Subcutaneous abdominal adipose tissue (tissue), 5 donors: ENCODE measurements around the gene ASTE1.
"Not testable (repeated sequence)": the region's sequence is repeated elsewhere in the genome, so short reads cannot be mapped to it uniquely, and the experiment has no call there.

Source experiments
- H3K27ac ChIP-seq: one replicate; pipeline ENCODE4 v1.7.0; 2013; ENCODE audit warnings: low read depth, mild to moderate bottlenecking, inconsistent platforms, low read length, moderate library complexity
- H3K27me3 ChIP-seq, 5 donors: one replicate each; pipeline ENCODE4 v1.7.0; 2013; ENCODE audit warnings: low read length in 5 of 5, inconsistent platforms in 1 of 5; ENCODE audit not compliant: control insufficient read depth in 5 of 5, insufficient read depth in 4 of 5
- H3K36me3 ChIP-seq, 5 donors: one replicate each; pipeline ENCODE4 v1.7.0; 2013; ENCODE audit warnings: low read length in 5 of 5; ENCODE audit not compliant: control insufficient read depth in 5 of 5, insufficient read depth in 5 of 5
- H3K4me1 ChIP-seq, 5 donors: one replicate each; pipeline ENCODE4 v1.7.0; 2013; ENCODE audit warnings: low read length in 5 of 5, mild to moderate bottlenecking in 3 of 5, moderate library complexity in 1 of 5; ENCODE audit not compliant: control insufficient read depth in 5 of 5, insufficient read depth in 5 of 5
- H3K4me3 ChIP-seq, 5 donors: one replicate each; pipeline ENCODE4 v1.7.0; 2013; ENCODE audit warnings: low read length in 5 of 5, low read depth in 1 of 5
- H3K9ac ChIP-seq, 5 donors: one replicate each; pipeline ENCODE4 v1.7.0; 2013; ENCODE audit warnings: low read length in 5 of 5, mild to moderate bottlenecking in 4 of 5, moderate library complexity in 3 of 5
- H3K9me3 ChIP-seq, 5 donors: one replicate each; pipeline ENCODE4 v1.7.0; 2013; ENCODE audit warnings: low read length in 5 of 5; ENCODE audit not compliant: control insufficient read depth in 5 of 5
- donor health status: healthy.
- donor health status: healthy.
- donor health status: healthy.
- donor health status: healthy.
- donor health status: healthy.

Gene ASTE1

GRCh38 chr3:130979117-130979516 is 47.5 kb downstream of the ASTE1 start:
- Histone ChIP-seq H3K36me3 (peaks cover 10 to 33% (median 20%) of the 10 kb centered on the region in 5 donors), H3K4me1 (peaks cover 0 to 7% (median 2%) of the 10 kb centered on the region in 5 donors), H3K9ac (no peak overlapping the region), H3K27ac (peak overlapping the region; percentile 75), H3K9me3 (no peaks in the 10 kb centered on the region), H3K27me3 (no peaks in the 10 kb centered on the region), H3K4me3 (no peak overlapping the region)

GRCh38 chr3:130976706-130977105 is 49.9 kb downstream of the ASTE1 start:
- Histone ChIP-seq H3K27me3 (no peaks in the 10 kb centered on the region), H3K4me3 (no peak overlapping the region), H3K9me3 (no peaks in the 10 kb centered on the region), H3K27ac (no peak overlapping the region), H3K36me3 (peaks cover 11 to 40% (median 23%) of the 10 kb centered on the region in 5 donors), H3K4me1 (peaks cover 0 to 7% (median 3%) of the 10 kb centered on the region in 5 donors), H3K9ac (no peak overlapping the region)

GRCh38 chr3:130975251-130975650 is 51.4 kb downstream of the ASTE1 start:
- peaks cover 20 to 48% (median 28%) of the 10 kb centered on the region in 5 donors for H3K36me3 ChIP-seq
- H3K27ac ChIP-seq = no peak overlapping the region
- no peak overlapping the region for H3K9ac ChIP-seq
- H3K4me1 ChIP-seq = peaks cover 0 to 7% (median 3%) of the 10 kb centered on the region in 5 donors
- H3K27me3 ChIP-seq = no peaks in the 10 kb centered on the region
- H3K4me3 ChIP-seq = no peak overlapping the region
- H3K9me3 ChIP-seq = no peaks in the 10 kb centered on the region

- H3K9ac ChIP-seq = no peak overlapping the region
- no peak overlapping the region for H3K4me3 ChIP-seq
- no peak overlapping the region for H3K27ac ChIP-seq
- peaks cover 26 to 58% (median 34%) of the 10 kb centered on the region in 5 donors for H3K36me3 ChIP-seq
- no peaks in the 10 kb centered on the region for H3K9me3 ChIP-seq
- H3K27me3 ChIP-seq = no peaks in the 10 kb centered on the region
- H3K4me1 ChIP-seq = peaks cover 0 to 3% (median 2%) of the 10 kb centered on the region in 5 donors
Observed at GRCh38 chr3:130974201-130974600, 52.4 kb downstream of the ASTE1 start.

GRCh38 chr3:130973406-130973805 is 53.2 kb downstream of the ASTE1 start:
- Histone ChIP-seq H3K4me3 (no peak overlapping the region), H3K9me3 (no peaks in the 10 kb centered on the region), H3K27me3 (no peaks in the 10 kb centered on the region), H3K36me3 (peaks cover 32 to 66% (median 37%) of the 10 kb centered on the region in 5 donors), H3K9ac (no peak overlapping the region), H3K4me1 (peaks cover 0 to 3% (median 0%) of the 10 kb centered on the region in 5 donors), H3K27ac (no peak overlapping the region)

GRCh38 chr3:130972592-130972991 is 54.0 kb downstream of the ASTE1 start:
- H3K27me3 ChIP-seq, H3K4me1 ChIP-seq, H3K4me3 ChIP-seq, H3K9me3 ChIP-seq, H3K27ac ChIP-seq, H3K9ac ChIP-seq: not testable (repeated sequence)
- H3K36me3 ChIP-seq = peaks cover 34 to 68% (median 40%) of the 10 kb centered on the region in 5 donors

GRCh38 chr3:130971208-130971607 is 55.4 kb downstream of the ASTE1 start:
- Histone ChIP-seq H3K9me3 (no peaks in the 10 kb centered on the region), H3K27me3 (no peaks in the 10 kb centered on the region), H3K4me3 (no peak overlapping the region), H3K9ac (no peak overlapping the region), H3K27ac (no peak overlapping the region), H3K4me1 (peaks cover 0 to 3% (median 0%) of the 10 kb centered on the region in 5 donors), H3K36me3 (peaks cover 32 to 71% (median 45%) of the 10 kb centered on the region in 5 donors)

- Histone ChIP-seq H3K9me3 (no peaks in the 10 kb centered on the region), H3K4me3 (no peak overlapping the region), H3K36me3 (peaks cover 38 to 72% (median 48%) of the 10 kb centered on the region in 5 donors), H3K27ac (no peak overlapping the region), H3K4me1 (peaks cover 0 to 3% (median 0%) of the 10 kb centered on the region in 5 donors), H3K9ac (no peak overlapping the region), H3K27me3 (no peaks in the 10 kb centered on the region)
Observed at GRCh38 chr3:130969621-130970020, 57.0 kb downstream of the ASTE1 start.

- Histone ChIP-seq H3K4me1 (no peaks in the 10 kb centered on the region), H3K36me3 (peaks cover 43 to 72% (median 48%) of the 10 kb centered on the region in 5 donors), H3K4me3 (no peak overlapping the region)
Observed at GRCh38 chr3:130968221-130968620, 58.4 kb downstream of the ASTE1 start.

GRCh38 chr3:130967281-130967680 is 59.3 kb downstream of the ASTE1 start:
- Histone ChIP-seq H3K27me3 (no peaks in the 10 kb centered on the region), H3K36me3 (peaks cover 43 to 72% (median 48%) of the 10 kb centered on the region in 5 donors), H3K4me1 (no peaks in the 10 kb centered on the region), H3K9me3 (no peaks in the 10 kb centered on the region), H3K4me3 (no peak overlapping the region), H3K27ac (no peak overlapping the region), H3K9ac (no peak overlapping the region)

More at GRCh38 chr3:130968221-130968620, 58.4 kb downstream of the ASTE1 start:
- H3K9me3 ChIP-seq = no peaks in the 10 kb centered on the region
- no peaks in the 10 kb centered on the region for H3K27me3 ChIP-seq
- H3K27ac ChIP-seq = no peak overlapping the region
- no peak overlapping the region for H3K9ac ChIP-seq
